Right atrium auricular region (tissue), 2 donors: ENCODE results near the gene GSK3A. TPM values are rescaled to one million over a fixed set of nuclear protein-coding genes. Genes with fewer than 3 reads are reported as not detected.

Experiments used
- DNase-seq: peaks from one replicate; pipeline ENCODE4 v3.0.0-alpha.2; 2019; ENCODE audit warnings: low spot score
- H3K27ac ChIP-seq, 2 donors: fragments of 200-600 bp; sonication (generic); 1 replicate in 1 of 2; 2 replicates in 1 of 2; pipeline ENCODE4 v1.5.1; 2016 to 2019
- H3K27me3 ChIP-seq, 2 donors: fragments of 200-600 bp; sonication (generic); one replicate each; pipeline versions ENCODE4 v1.5.1 to v1.6.0; 2017 to 2019
- H3K36me3 ChIP-seq: fragments of 200-600 bp; sonication (generic); one replicate; pipeline ENCODE4 v1.5.1; 2016
- H3K4me1 ChIP-seq, 2 donors: fragments of 200-600 bp; sonication (generic); one replicate each; pipeline versions ENCODE4 v1.5.1 to v1.6.0; 2017 to 2019
- H3K4me3 ChIP-seq, 2 donors: fragments of 200-600 bp; sonication (generic); 1 replicate in 1 of 2; 2 replicates in 1 of 2; pipeline ENCODE4 v1.5.1; 2017 to 2019; ENCODE audit warnings: mild to moderate bottlenecking in 1 of 2, moderate library complexity in 1 of 2
- H3K9me3 ChIP-seq, 2 donors: fragments of 200-600 bp; sonication (generic); one replicate each; pipeline ENCODE4 v1.5.1; 2019
- CTCF ChIP-seq, 2 donors: fragments of 200-600 bp; sonication (generic); IDR thresholded peaks; one replicate each; pipeline ENCODE4 v1.5.1; 2019; ENCODE audit warnings: antibody characterized with exemption in 2 of 2
- total RNA-seq, 2 donors: library from RNA; depleted of rRNA; stranded (reverse); fragments of >200 nt; gene quantifications; one replicate each; pipeline ENCODE4 v1.1.0, GENCODE V29; 2016

Gene GSK3A
- total RNA-seq, 2 donors from 2014 or later = 18.1 to 27.9 TPM

- Histone ChIP-seq H3K4me1 (peaks cover 0 to 27% of the 10 kb centered on the region in 2 donors), H3K27me3 (no peaks in the 10 kb centered on the region), H3K27ac (no peak overlapping the region), H3K9me3 (no peaks in the 10 kb centered on the region), H3K36me3 (peaks cover 55% of the 10 kb centered on the region), H3K4me3 (no peak overlapping the region)
- TF ChIP-seq CTCF (IDR thresholded peaks at IDR 0.05) = no peak
- no peak for DNase-seq
Observed at GRCh38 chr19:42200116-42200715, 42.2 kb downstream of the GSK3A start.

- Histone ChIP-seq H3K4me1 (peaks cover 0 to 27% of the 10 kb centered on the region in 2 donors), H3K36me3 (peaks cover 49% of the 10 kb centered on the region)
Observed at GRCh38 chr19:42199440-42200115, 42.8 kb downstream of the GSK3A start.

GRCh38 chr19:42198676-42199439 is 43.5 kb downstream of the GSK3A start:
- Histone ChIP-seq H3K4me1 (peaks cover 0 to 27% of the 10 kb centered on the region in 2 donors), H3K9me3 (no peaks in the 10 kb centered on the region), H3K4me3 (no peak overlapping the region), H3K27ac (peak overlapping the region in 1 of 2 donors; percentile 18), H3K27me3 (no peaks in the 10 kb centered on the region), H3K36me3 (peaks cover 44% of the 10 kb centered on the region)
- DNase-seq = no peak
- no peak for TF ChIP-seq CTCF (IDR thresholded peaks at IDR 0.05)

More at GRCh38 chr19:42199440-42200115, 42.8 kb downstream of the GSK3A start:
- no peak for DNase-seq
- no peak for TF ChIP-seq CTCF (IDR thresholded peaks at IDR 0.05)
- Histone ChIP-seq H3K27me3 (no peaks in the 10 kb centered on the region), H3K9me3 (no peaks in the 10 kb centered on the region), H3K27ac (peak overlapping the region; percentile 17 to 18), H3K4me3 (no peak overlapping the region)

GRCh38 chr19:42197375-42197817 is 45.0 kb downstream of the GSK3A start:
- H3K9me3 ChIP-seq = no peaks in the 10 kb centered on the region
- no peak for DNase-seq
- H3K27ac ChIP-seq = no peak overlapping the region
- H3K36me3 ChIP-seq = peaks cover 34% of the 10 kb centered on the region
- no peak for TF ChIP-seq CTCF (IDR thresholded peaks at IDR 0.05)
- peaks cover 0 to 27% of the 10 kb centered on the region in 2 donors for H3K4me1 ChIP-seq
- H3K27me3 ChIP-seq = no peaks in the 10 kb centered on the region
- H3K4me3 ChIP-seq = no peak overlapping the region

- peaks cover 0 to 27% of the 10 kb centered on the region in 2 donors for H3K4me1 ChIP-seq
- H3K36me3 ChIP-seq = peaks cover 28% of the 10 kb centered on the region
- H3K4me3 ChIP-seq = no peak overlapping the region
- no peaks in the 10 kb centered on the region for H3K27me3 ChIP-seq
- no peak overlapping the region for H3K27ac ChIP-seq
- no peak for TF ChIP-seq CTCF (IDR thresholded peaks at IDR 0.05)
- DNase-seq = no peak
- no peaks in the 10 kb centered on the region for H3K9me3 ChIP-seq
Observed at GRCh38 chr19:42196011-42197001, 46.1 kb downstream of the GSK3A start.
